ENCODE data around the gene PTPRT. TPM values are rescaled to one million over a fixed set of nuclear protein-coding genes. Genes with fewer than 3 reads are reported as not detected.

PTPRT gene
- total and polyA plus RNA-seq, 11 donors: 0.04 to 2.5 (median 0.25) TPM; not detected in 2

- Histone ChIP-seq H3K4me3 (no peak overlapping the region), H3K4me1 (no peaks in the 10 kb centered on the region), H3K9me3 (no peaks in the 10 kb centered on the region), H3K27me3 (peaks cover 0 to 11% (median 0%) of the 10 kb centered on the region in 9 donors), H3K27ac (no peak overlapping the region), H3K36me3 (no peaks in the 10 kb centered on the region)
- WGBS, 4 donors: 83 to 88% (median 86%) methylated on average over 4 of the region's 4 CpGs
- TF ChIP-seq POLR2A (IDR thresholded peaks at IDR 0.05) (no peak), CTCF (IDR thresholded peaks at IDR 0.05) (no peak)
- no peak for ATAC-seq
- no peak for DNase-seq
- intact Hi-C loops (cut with DNase I): no loop called here
Measured at GRCh38 chr20:42559665-42560064, 630.0 kb downstream of the PTPRT start.

- 75 to 86% (median 82%) methylated on average over 2 of the region's 2 CpGs for WGBS, 4 donors
- DNase-seq (no peak), ATAC-seq (no peak)
- Histone ChIP-seq H3K4me1 (no peaks in the 10 kb centered on the region), H3K27ac (no peak overlapping the region), H3K27me3 (peaks cover 0 to 11% (median 0%) of the 10 kb centered on the region in 9 donors), H3K36me3 (no peaks in the 10 kb centered on the region), H3K4me3 (no peak overlapping the region), H3K9me3 (no peaks in the 10 kb centered on the region)
- no peak for TF ChIP-seq POLR2A (IDR thresholded peaks at IDR 0.05)
- no peak for TF ChIP-seq CTCF (IDR thresholded peaks at IDR 0.05)
- intact Hi-C loops (cut with DNase I): no loop called here
Measured at GRCh38 chr20:42556575-42556974, 633.1 kb downstream of the PTPRT start.

GRCh38 chr20:42553374-42553773 is 636.3 kb downstream of the PTPRT start:
- peaks cover 0 to 3% (median 0%) of the 10 kb centered on the region in 9 donors for H3K27me3 ChIP-seq
- no peak for ATAC-seq

GRCh38 chr20:42549496-42549895 is 640.2 kb downstream of the PTPRT start:
- Histone ChIP-seq H3K4me3 (no peak overlapping the region), H3K27me3 (no peaks in the 10 kb centered on the region), H3K27ac (no peak overlapping the region), H3K4me1 (no peaks in the 10 kb centered on the region), H3K9me3 (no peaks in the 10 kb centered on the region), H3K36me3 (no peaks in the 10 kb centered on the region)
- TF ChIP-seq CTCF (IDR thresholded peaks at IDR 0.05) (no peak), POLR2A (IDR thresholded peaks at IDR 0.05) (no peak)
- 50 to 68% (median 60%) methylated on average over 3 of the region's 3 CpGs for WGBS, 4 donors
- ATAC-seq: no peak
- intact Hi-C loops (cut with DNase I): no loop called here
- no peak for DNase-seq

More at GRCh38 chr20:42553374-42553773, 636.3 kb downstream of the PTPRT start:
- Histone ChIP-seq H3K4me1 (no peaks in the 10 kb centered on the region), H3K9me3 (no peaks in the 10 kb centered on the region), H3K36me3 (no peaks in the 10 kb centered on the region), H3K4me3 (no peak overlapping the region), H3K27ac (no peak overlapping the region)
- TF ChIP-seq CTCF (IDR thresholded peaks at IDR 0.05) (no peak), POLR2A (IDR thresholded peaks at IDR 0.05) (no peak)
- no peak for DNase-seq
- 45 to 66% (median 54%) methylated on average over 2 of the region's 2 CpGs for WGBS, 4 donors
- intact Hi-C loops (cut with DNase I): no loop called here
